Measurements from ENCODE around the gene OR6B2. TPM values are rescaled to one million over a fixed set of nuclear protein-coding genes. Genes with fewer than 3 reads are reported as not detected.

OR6B2 gene
- total RNA-seq, 2 donors from 2014 or later = not detected

- Histone ChIP-seq H3K4me1 (ENCODE audit: control insufficient read depth in 1 of 2, low read depth in 2 of 2) (no peaks in the 10 kb centered on the region), H3K36me3 (no peaks in the 10 kb centered on the region), H3K9me3 (no peaks in the 10 kb centered on the region), H3K27me3 (replicated peaks; ENCODE audit: insufficient read depth) (no peaks in the 10 kb centered on the region), H3K27ac (no peak overlapping the region), H3K4me3 (no peak overlapping the region)
- TF ChIP-seq CTCF (IDR thresholded peaks at IDR 0.05) = no peak
- ATAC-seq (ENCODE audit: insufficient number of reproducible peaks, low FRiP score, low read depth) = no peak
- no peak for DNase-seq (ENCODE audit: low spot score)
Observed at GRCh38 chr2:240069829-240070228, 39.6 kb upstream of the OR6B2 start.

GRCh38 chr2:240068193-240068592, 38.0 kb upstream of the OR6B2 start:
- Histone ChIP-seq H3K27ac (no peak overlapping the region), H3K36me3 (no peaks in the 10 kb centered on the region), H3K9me3 (no peaks in the 10 kb centered on the region), H3K4me1 (ENCODE audit: control insufficient read depth in 1 of 2, low read depth in 2 of 2) (no peaks in the 10 kb centered on the region), H3K27me3 (replicated peaks; ENCODE audit: insufficient read depth) (no peaks in the 10 kb centered on the region), H3K4me3 (no peak overlapping the region)
- no peak for DNase-seq (ENCODE audit: low spot score)
- no peak for TF ChIP-seq CTCF (IDR thresholded peaks at IDR 0.05)
- ATAC-seq (ENCODE audit: insufficient number of reproducible peaks, low FRiP score, low read depth) = no peak

GRCh38 chr2:240066489-240066888, 36.3 kb upstream of the OR6B2 start:
- no peak for DNase-seq (ENCODE audit: low spot score)
- H3K9me3 ChIP-seq = no peaks in the 10 kb centered on the region
- no peaks in the 10 kb centered on the region for H3K27me3 ChIP-seq (replicated peaks; ENCODE audit: insufficient read depth)
- H3K36me3 ChIP-seq = no peaks in the 10 kb centered on the region
- no peaks in the 10 kb centered on the region for H3K4me1 ChIP-seq (ENCODE audit: control insufficient read depth in 1 of 2, low read depth in 2 of 2)
- H3K27ac ChIP-seq = no peak overlapping the region
- no peak overlapping the region for H3K4me3 ChIP-seq
- TF ChIP-seq CTCF (IDR thresholded peaks at IDR 0.05) = no peak
- no peak for ATAC-seq (ENCODE audit: insufficient number of reproducible peaks, low FRiP score, low read depth)

- H3K36me3 ChIP-seq = no peaks in the 10 kb centered on the region
- ATAC-seq (ENCODE audit: insufficient number of reproducible peaks, low FRiP score, low read depth) (no peak), DNase-seq (ENCODE audit: low spot score) (no peak)
- no peak overlapping the region for H3K27ac ChIP-seq
- no peaks in the 10 kb centered on the region for H3K9me3 ChIP-seq
- no peaks in the 10 kb centered on the region for H3K4me1 ChIP-seq (ENCODE audit: control insufficient read depth in 1 of 2, low read depth in 2 of 2)
- H3K4me3 ChIP-seq = no peak overlapping the region
- TF ChIP-seq CTCF (IDR thresholded peaks at IDR 0.05) = no peak
- H3K27me3 ChIP-seq (replicated peaks; ENCODE audit: insufficient read depth) = no peaks in the 10 kb centered on the region
Observed at GRCh38 chr2:240064898-240065297, 34.7 kb upstream of the OR6B2 start.

GRCh38 chr2:240060977-240061591, 30.9 kb upstream of the OR6B2 start:
- ATAC-seq (ENCODE audit: insufficient number of reproducible peaks, low FRiP score, low read depth) (no peak), DNase-seq (ENCODE audit: low spot score) (no peak)
- Histone ChIP-seq H3K4me3 (no peak overlapping the region), H3K27me3 (replicated peaks; ENCODE audit: insufficient read depth) (no peaks in the 10 kb centered on the region), H3K9me3 (no peaks in the 10 kb centered on the region), H3K36me3 (no peaks in the 10 kb centered on the region), H3K4me1 (ENCODE audit: control insufficient read depth in 1 of 2, low read depth in 2 of 2) (no peaks in the 10 kb centered on the region), H3K27ac (no peak overlapping the region)
- TF ChIP-seq CTCF (IDR thresholded peaks at IDR 0.05) = peak; percentile 55
